ENCODE data around the gene CAVIN3.
"Not testable (repeated sequence)": the region's sequence is repeated elsewhere in the genome, so short reads cannot be mapped to it uniquely, and the experiment has no call there.

The CAVIN3 gene

DNA sequence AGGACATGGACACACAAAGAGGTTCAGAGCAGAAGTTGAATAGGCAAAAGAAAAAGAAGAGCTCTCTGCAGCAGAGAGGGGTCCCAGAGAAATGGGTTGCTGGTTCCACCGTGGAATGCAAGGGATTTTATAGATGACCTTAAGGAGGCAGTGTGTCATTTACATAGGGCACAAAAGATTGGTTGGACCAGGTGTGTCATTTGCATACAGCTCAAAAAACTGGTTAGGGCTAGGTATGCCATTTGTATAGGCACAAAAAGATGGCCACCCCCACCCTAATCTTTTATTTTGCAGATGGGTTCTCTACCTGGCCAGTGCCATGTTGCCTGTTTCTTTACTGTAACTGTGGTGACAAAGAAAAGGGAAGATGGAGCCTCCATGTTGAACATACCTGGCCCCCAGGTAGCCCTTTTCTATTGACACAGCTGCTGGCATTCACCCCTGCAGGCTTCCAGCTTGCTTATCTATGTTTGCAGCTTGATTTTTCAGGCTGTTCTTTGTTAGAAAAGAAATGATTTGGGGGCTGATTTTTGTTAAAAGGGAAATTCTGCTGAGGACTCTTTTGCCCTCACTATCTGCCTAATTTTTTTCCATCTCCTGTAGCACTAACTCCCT lies 3.1 kb upstream of the CAVIN3 start:
- no peak for DNase-seq

GRCh38 chr11:6321961-6322362 lies 1.7 kb upstream of the CAVIN3 start:
- DNase-seq, result peak; percentile 75

DNA sequence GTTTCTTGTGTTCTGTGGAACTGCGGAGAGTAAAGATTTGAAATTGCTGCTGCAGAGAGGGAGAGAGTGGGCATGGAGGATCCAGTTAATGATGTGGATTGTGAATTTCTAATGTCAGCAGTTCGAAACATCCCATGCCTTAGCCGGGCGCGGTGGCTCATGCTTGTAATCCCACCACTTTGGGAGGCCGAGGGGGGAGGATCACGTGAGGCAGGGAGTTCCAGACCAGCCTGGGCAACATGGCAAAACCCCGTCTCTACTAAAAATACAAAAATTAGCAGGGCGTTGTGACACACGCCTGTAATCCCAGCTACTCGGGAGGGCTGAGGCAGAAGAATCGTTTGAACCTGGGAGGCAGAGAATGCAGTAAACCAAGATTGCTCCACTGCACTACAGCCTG lies 1.1 kb upstream of the CAVIN3 start:
- no peak for DNase-seq

- DNase-seq, result peak; percentile 96
Measured at GRCh38 chr11:6319704-6320410, 444 bp downstream of the CAVIN3 start.

DNA sequence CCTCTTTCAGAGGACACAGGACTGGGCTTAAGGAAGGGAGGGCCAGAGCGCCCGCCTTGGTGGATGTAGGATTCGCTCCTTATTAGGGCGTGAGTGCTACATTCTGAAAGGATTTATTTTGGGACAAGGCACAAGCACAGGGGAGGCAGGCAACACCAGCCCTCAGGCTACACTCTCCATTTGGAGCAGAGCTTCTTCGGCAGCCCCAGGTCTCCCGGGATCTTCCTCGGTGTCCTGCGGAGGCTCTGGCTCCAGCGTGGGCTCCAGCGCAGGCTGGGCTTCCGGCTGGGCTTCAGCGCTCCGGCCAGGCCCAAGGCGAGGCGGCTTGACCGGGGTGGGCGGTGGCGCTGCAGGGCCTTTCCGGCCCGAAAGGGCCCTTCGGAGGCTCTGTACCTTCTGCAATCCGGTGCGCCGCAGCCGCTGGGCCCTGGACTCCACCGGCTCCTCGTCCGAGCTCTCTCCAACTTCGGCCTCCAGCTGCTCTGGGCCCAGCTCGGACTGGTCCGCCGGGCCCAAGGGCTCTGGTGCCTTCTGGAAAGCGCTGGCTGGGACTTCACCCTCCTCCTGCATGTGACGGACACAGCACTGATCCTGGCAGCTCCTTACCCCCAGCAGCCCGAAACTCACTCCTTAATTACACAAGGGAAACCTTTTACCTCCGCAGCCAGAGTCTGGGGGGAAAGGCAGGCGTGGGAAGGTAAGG lies 1.1 kb downstream of the CAVIN3 start:
- DNase-seq, result peak; percentile 44

- DNase-seq, result no peak
Measured at GRCh38 chr11:6318204-6318603, 2.1 kb downstream of the CAVIN3 start.

- DNase-seq, result peak; percentile 57
Measured at GRCh38 chr11:6315811-6316425, 4.4 kb downstream of the CAVIN3 start.

DNA sequence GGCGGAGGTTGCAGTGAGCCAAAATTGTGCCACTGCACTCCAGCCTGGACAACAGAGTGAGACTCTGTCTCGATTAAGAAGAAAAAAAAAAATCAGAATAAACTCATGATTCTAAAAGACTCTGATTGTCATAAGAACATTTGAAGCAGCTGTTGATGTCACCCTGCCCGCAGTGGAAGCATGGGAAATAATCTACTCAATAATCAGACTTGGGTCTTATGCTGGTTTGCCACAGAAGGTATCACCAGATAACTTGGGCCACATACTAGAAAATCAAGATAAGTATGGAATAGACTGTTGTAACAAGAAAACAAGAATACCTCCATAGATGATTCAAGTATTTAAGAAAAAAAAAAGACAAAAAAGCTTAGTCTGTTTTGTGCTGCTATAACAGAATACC lies 8.2 kb downstream of the CAVIN3 start:
- no peak for DNase-seq

DNA sequence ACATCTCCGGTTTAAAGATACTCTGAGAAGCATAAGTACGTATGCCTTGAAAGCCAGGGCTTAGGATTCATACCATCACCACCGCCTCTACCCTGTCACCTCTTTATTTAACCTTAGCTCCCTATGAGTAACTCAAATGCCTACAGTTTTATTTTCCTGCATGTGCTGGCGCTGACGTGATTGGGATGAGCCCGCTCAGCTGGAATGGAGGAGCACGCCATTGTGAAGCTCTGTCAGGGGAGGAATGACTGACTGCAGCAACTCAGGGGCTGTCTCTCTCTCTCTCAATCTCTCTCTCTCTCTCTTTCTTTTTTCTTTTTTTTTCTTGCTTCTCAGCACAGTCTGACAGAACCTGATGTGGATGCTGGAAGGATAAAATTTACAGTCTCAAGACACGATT lies 12.4 kb downstream of the CAVIN3 start:
- peak; percentile 52 for DNase-seq

DNA sequence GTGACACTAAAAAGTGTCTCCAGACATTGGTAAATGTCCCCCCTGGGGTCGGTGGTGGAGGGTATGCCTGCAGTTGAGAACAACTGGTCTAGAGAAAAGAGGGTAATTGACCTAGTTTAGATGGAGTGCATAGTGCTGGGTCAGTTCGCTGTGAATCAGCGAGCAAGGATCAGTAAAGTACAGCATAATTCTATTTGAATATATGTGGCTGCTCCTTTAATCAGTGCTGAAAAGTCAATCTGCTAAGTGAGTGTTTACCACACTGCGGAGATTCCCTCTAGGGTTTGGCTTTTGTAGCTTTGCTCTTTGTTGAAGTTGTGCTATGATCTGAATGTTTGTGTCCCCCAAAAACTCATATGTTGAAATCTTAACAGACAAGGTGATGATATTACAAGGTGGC lies 15.0 kb downstream of the CAVIN3 start:
- DNase-seq, result no peak

GRCh38 chr11:6303661-6304060 lies 16.6 kb downstream of the CAVIN3 start:
- DNase-seq, result no peak

DNA sequence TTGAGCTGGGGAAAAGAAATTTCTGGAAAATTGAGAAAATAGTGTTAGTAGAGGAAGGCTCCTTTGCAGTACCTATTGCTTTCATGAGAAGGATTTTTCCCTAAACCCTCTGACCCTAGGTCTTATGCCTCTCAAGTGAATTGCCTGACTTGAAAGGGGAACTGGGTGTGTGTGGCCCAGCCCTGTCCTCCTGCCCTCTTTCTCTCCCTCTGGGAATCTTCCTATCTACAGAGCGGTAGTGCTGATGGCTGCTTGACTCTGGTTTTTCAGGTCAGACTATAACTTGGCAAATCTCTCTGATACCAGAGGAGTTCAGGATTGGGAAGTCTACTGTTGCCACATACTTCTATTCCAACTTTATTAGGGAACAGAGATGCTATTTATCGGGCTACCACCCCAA lies 19.2 kb downstream of the CAVIN3 start:
- no peak for DNase-seq

DNA sequence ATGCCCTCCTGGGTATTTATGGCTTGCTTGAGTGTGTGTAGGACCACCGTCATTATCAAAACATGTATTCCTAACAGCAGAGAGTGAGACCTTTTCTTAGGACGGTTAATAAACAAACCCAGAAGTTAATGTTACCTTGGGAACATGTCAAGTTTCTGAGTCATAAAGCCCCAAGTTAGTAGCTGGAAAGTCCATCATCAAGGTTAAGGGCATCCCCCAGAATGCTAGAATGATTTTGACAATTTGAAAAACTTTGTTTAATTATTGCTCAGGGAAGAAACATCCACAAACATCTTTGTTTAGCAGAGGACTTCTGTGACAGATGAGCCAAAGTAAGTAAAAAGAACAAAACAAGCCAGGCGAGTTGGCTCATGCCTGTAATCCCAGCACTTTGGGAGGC lies 20.0 kb downstream of the CAVIN3 start:
- no peak for DNase-seq

DNA sequence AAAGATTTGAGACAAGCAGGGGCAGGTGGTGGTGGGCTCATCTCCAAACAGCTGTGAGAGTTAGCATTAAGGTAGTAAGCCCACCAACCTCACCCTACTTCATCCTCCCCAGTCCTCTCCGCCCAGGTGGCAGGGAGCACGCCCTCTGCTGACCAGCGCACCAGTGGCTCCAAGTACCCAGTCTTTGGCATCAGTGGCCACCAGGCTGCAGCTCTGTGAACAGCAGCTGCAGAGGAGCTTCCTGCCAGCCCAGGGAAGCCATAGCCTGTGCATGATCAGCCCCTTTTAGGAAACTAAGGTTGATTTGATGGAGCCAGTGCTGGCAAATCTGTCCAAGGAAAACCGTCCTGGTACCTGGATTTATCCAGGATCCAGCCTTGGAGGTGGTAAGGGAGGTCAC lies 21.7 kb downstream of the CAVIN3 start:
- DNase-seq, result no peak

DNA sequence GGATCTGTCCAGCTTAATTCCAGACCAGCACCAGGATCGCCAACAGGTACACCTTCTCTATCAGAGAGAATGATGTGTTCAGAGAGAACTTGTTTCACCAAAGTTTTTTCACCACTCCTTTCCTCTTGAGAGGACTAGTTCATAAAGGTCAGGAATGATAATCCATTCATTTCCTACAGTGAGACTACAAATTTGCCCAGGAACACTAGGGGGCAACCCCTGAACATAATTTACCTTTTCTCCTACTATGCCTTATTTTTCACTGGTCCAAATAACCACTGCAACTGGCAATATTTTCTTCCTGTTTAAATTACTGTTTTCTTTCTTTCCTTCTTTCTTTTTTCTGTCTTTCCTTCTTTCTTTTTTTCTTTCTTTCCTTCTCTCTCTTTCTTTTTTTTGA lies 22.5 kb downstream of the CAVIN3 start:
- DNase-seq, result no peak

DNA sequence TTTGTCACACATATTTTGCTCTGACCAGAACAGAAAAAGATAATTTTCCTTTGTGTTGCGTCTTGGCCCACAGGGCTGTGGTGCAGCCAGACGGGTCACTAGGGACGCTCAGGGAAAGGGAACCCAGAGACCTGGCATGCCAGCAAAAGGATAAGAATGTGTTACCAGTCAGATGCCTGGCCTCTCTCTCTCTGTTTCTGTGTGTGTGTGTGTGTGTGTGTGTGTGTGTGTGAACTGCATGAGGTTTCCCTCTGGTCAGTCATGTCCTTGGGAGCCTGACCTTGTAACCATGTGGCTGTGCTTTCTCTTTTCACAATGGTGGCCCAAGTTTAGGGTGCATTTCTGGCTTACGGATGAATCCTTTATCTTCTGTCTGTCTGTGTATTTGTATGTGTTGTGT lies 35.3 kb downstream of the CAVIN3 start:
- no peak for DNase-seq

GRCh38 chr11:6284250-6284649 lies 36.1 kb downstream of the CAVIN3 start:
- DNase-seq, result no peak

GRCh38 chr11:6283453-6284023 lies 36.8 kb downstream of the CAVIN3 start:
- no peak for DNase-seq

- not testable (repeated sequence) for DNase-seq
Measured at GRCh38 chr11:6280809-6281208, 39.5 kb downstream of the CAVIN3 start.

DNA sequence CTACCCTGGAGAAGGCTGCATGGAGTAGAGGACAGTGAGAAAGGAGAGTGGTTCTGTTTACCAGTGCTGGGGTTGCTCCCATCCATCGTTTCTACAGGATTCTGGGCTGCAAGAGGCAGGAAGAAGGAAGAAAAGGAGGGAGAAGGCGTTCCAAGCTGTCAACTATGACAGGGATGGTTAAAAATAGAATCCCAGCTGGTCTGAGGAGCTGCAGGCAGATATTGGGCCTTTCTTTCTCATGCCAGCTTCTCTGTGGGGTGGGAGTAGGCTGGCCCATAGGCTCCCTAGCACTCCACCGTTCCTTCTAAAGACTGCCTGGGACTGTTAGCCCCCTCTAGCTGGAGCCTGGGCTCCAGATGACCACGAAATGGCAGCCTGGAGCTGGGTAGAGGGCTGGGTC lies 47.1 kb downstream of the CAVIN3 start:
- DNase-seq, result no peak

DNA sequence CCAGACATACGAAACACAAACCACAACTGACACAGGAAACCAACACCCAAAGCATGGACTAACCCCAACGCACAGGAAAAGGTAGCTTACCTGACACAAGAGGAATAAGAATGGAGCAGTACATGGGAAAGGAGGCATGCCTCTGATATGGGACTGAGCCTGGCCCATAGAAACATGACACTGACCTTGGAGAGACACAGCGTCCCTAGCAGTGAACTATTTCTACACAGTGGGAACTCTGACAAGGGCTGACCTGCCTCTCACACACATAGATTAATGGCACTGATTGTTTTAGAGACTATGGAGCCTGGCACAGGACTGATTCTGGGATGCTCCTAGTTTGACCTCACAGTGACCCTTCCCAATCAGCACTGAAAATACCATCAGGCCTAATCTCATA lies 48.7 kb downstream of the CAVIN3 start:
- no peak for DNase-seq

GRCh38 chr11:6270584-6271246 lies 49.6 kb downstream of the CAVIN3 start:
- no peak for DNase-seq

DNA sequence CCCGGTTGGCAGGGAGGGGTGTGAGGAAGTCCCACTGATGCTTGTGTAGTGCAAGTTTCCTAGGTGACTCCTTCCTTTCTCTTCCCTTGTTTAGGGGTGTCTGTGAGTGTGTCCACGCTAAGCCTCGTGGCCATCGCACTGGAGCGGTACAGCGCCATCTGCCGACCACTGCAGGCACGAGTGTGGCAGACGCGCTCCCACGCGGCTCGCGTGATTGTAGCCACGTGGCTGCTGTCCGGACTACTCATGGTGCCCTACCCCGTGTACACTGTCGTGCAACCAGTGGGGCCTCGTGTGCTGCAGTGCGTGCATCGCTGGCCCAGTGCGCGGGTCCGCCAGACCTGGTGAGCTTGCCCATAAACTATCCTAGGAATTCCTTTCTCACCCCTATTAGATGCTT lies 50.3 kb downstream of the CAVIN3 start:
- DNase-seq, result no peak
